K562 (cell line): ENCODE measurements around the gene TP53I3. TPM values are rescaled to one million over a fixed set of nuclear protein-coding genes. Genes with fewer than 3 reads are reported as not detected.

Experiments
- ETS2 ChIP-seq: IDR thresholded peaks from 2 replicates; pipeline ENCODE4 v1.6.1; 2016; ENCODE audit warnings: borderline replicate concordance, missing genetic modification characterization, mild to moderate bottlenecking, moderate library complexity, missing compliant biosample characterization; ENCODE audit not compliant: poor library complexity, severe bottlenecking
- HMG20B ChIP-seq: fragments of 250-450 bp; sonication (Bioruptor Pico); IDR thresholded peaks from 2 replicates; pipeline ENCODE4 v1.5.0; 2021; ENCODE audit warnings: mild to moderate bottlenecking
- HMGN3 ChIP-seq: IDR thresholded peaks from 2 replicates; pipeline ENCODE4 v1.6.1; 2011; ENCODE audit warnings: borderline replicate concordance, low read depth, mild to moderate bottlenecking, mixed read lengths, low read length; ENCODE audit not compliant: insufficient read length; ENCODE audit errors: extremely low read depth
- HNRNPUL1 ChIP-seq: fragments of 200-400 bp; formaldehyde crosslinking; IDR thresholded peaks from 2 replicates; pipeline ENCODE4 v1.6.1; 2017; ENCODE audit warnings: low read length
- MXI1 ChIP-seq: IDR thresholded peaks from 2 replicates; pipeline ENCODE4 v1.6.1; 2011; ENCODE audit warnings: low read depth, mild to moderate bottlenecking, improper control_type of control experiment, low read length
- NCOR1 ChIP-seq: fragments of 450-650 bp; IDR thresholded peaks from 2 replicates; pipeline ENCODE4 v1.6.1; 2016; ENCODE audit warnings: mild to moderate bottlenecking, moderate library complexity
- NRF1 ChIP-seq, 2 experiments: fragments of 450-650 bp; IDR thresholded peaks in 1 of 2; conservative IDR thresholded peaks in 1 of 2; 2 replicates each; pipeline ENCODE4 v1.6.1; 2014; ENCODE audit warnings: mild to moderate bottlenecking in 2 of 2
- PHF20 ChIP-seq: fragments of 450-650 bp; IDR thresholded peaks from 2 replicates; pipeline ENCODE4 v1.6.1; 2018; ENCODE audit not compliant: partially characterized antibody
- RAD21 ChIP-seq, 2 experiments: fragments of 250-450 bp in 1 of 2; fragments of 450-650 bp in 1 of 2; sonication (Bioruptor Pico) in 1 of 2; formaldehyde crosslinking in 1 of 2; IDR thresholded peaks in 1 of 2; conservative IDR thresholded peaks in 1 of 2; 2 replicates each; pipeline versions ENCODE4 v1.4.0 to v1.8.0; 2020 to 2022; ENCODE audit warnings: mild to moderate bottlenecking in 2 of 2, moderate library complexity in 1 of 2
- SMAD3 ChIP-seq: fragments of 450-650 bp; formaldehyde crosslinking; conservative IDR thresholded peaks from 2 replicates; pipeline ENCODE4 v1.4.0; 2020; ENCODE audit warnings: mild to moderate bottlenecking
- TCF3 ChIP-seq: sonication (generic); formaldehyde crosslinking; IDR thresholded peaks from 2 replicates; pipeline ENCODE4 v1.4.0; 2020; ENCODE audit warnings: mild to moderate bottlenecking, missing genetic modification reagents
- U2AF1 ChIP-seq: fragments of 200-400 bp; formaldehyde crosslinking; optimal IDR thresholded peaks from 2 replicates; pipeline ENCODE3; 2017; ENCODE audit warnings: mild to moderate bottlenecking, low read depth, low read length, moderate library complexity
- ZNF212 ChIP-seq: fragments of 450-650 bp; formaldehyde crosslinking; IDR thresholded peaks from 2 replicates; pipeline ENCODE4 v1.4.0; 2020; ENCODE audit warnings: mild to moderate bottlenecking
- polyA plus RNA-seq, 8 experiments: library from polyadenylated mRNA; depleted of rRNA in 4 of 8; stranded (reverse) in 5 of 8; unstranded in 3 of 8; fragments of >200 nt; fragmentation: Nextera tagmentation in 2 of 8; fragmentation: Illumina TruSeq in 1 of 8; extraction: Ambion mirVana in 2 of 8; extraction: Trizol in 1 of 8; gene quantifications; 2 replicates each; pipeline versions ENCODE4 v1.2.1 to v1.2.3, GENCODE V29; 2011 to 2014; ENCODE audit warnings: inconsistent platforms in 1 of 8, missing spikeins in 1 of 8
- total RNA-seq, 7 experiments: library from RNA; depleted of rRNA in 6 of 7; stranded (reverse); fragments of >200 nt in 6 of 7; fragmentation: Illumina TruSeq in 2 of 7; extraction: Trizol in 2 of 7; gene quantifications; 2 replicates each; pipeline versions ENCODE4 v1.2.1 to v1.2.3, GENCODE V29; 2011 to 2021; ENCODE audit warnings: low replicate concordance in 1 of 7
- TF ChIP-seq, protein P1 (sequence below): fragments of 450-650 bp; formaldehyde crosslinking; conservative IDR thresholded peaks from 2 replicates; pipeline ENCODE4 v1.4.0; 2022; ENCODE audit warnings: mild to moderate bottlenecking, missing genetic modification characterization
- TF ChIP-seq, protein P2 (sequence below): fragments of 250-450 bp; sonication (Bioruptor Pico); IDR thresholded peaks from 2 replicates; pipeline ENCODE4 v1.5.0; 2021
- TF ChIP-seq, protein P3 (sequence below), 2 experiments: IDR thresholded peaks in 1 of 2; conservative IDR thresholded peaks in 1 of 2; 2 replicates each; pipeline ENCODE4 v1.6.1; 2016; ENCODE audit warnings: low read depth in 2 of 2, mild to moderate bottlenecking in 1 of 2, missing compliant biosample characterization in 1 of 2, missing genetic modification characterization in 1 of 2, moderate library complexity in 1 of 2
- TF ChIP-seq, protein P4 (sequence below): sonication (generic); formaldehyde crosslinking; IDR thresholded peaks from 2 replicates; pipeline ENCODE4 v1.8.0; 2022; ENCODE audit warnings: mild to moderate bottlenecking, missing genetic modification reagents
- TF ChIP-seq, protein P5 (sequence below): IDR thresholded peaks from 2 replicates; pipeline ENCODE4 v1.6.1; 2016; ENCODE audit warnings: missing genetic modification characterization, missing compliant biosample characterization

Gene TP53I3
- total and polyA plus RNA-seq, 9 of the 15 experiments (the other 6 are each of a cell fraction or from before 2014, with no cell fraction given) = 0.65 to 9.5 (median 5.6) TPM

DNA sequence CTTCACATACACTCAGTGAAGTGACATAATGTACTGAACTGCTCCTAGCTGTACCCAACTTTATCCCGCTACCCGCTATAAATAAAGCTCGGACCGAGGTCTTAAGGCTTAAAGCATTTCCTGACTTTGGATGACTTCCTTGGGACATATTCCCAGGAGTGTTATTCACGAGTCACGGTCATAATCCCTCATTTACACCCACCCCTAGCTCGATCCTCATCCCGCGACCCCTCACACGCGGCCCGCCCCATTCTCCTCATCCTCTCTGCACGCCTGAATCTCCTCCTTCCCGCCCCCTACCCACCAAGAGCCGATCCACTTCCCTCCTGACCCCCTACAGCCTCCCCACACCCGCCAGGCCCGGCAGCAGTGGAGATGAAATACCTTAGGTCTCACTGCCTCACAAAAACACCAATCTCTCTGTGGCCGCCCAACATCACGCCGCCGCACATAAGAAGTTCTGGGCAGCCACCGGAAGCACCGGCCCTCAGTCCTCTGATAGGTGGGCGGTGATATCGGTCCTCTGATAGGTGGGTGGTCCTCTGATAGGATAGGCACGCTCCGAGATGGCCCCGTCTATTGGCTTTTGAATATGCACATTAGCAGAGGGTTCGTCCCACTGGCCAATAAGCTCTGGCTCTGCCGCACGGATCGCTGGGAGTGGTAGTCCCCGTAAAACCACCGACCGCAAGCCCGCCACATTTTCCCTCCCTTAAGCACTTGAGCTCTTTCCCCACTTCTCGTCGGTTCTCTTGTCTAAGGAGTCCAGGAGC lies 37.5 kb downstream of the TP53I3 start, which contains the start of gene WDCP (continued):
- TF ChIP-seq, protein P1, sequence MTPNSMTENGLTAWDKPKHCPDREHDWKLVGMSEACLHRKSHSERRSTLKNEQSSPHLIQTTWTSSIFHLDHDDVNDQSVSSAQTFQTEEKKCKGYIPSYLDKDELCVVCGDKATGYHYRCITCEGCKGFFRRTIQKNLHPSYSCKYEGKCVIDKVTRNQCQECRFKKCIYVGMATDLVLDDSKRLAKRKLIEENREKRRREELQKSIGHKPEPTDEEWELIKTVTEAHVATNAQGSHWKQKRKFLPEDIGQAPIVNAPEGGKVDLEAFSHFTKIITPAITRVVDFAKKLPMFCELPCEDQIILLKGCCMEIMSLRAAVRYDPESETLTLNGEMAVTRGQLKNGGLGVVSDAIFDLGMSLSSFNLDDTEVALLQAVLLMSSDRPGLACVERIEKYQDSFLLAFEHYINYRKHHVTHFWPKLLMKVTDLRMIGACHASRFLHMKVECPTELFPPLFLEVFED (CRISPR knock-in tag) = peak; percentile 85; the same call in 1 of the 2 replicates
- TF ChIP-seq RAD21 (CRISPR knock-in tag; conservative IDR thresholded peaks at IDR 0.05 in 1 of 2, IDR thresholded peaks at IDR 0.05 in 1 of 2) (no peak), SMAD3 (CRISPR knock-in tag) (no peak), TCF3 (CRISPR knock-in tag) (no peak), HMG20B (CRISPR knock-in tag) (no peak), HNRNPUL1 (no peak), NCOR1 (no peak), MXI1 (no peak), U2AF1 (no peak), PHF20 (peak; percentile 83), HMGN3 (no peak), ETS2 (tag) (no peak), NRF1 (conservative IDR thresholded peaks at IDR 0.05 in 1 of 2, IDR thresholded peaks at IDR 0.05 in 1 of 2) (peak; percentile 49 to 65), ZNF212 (CRISPR knock-in tag) (no peak)
- TF ChIP-seq, protein P2, sequence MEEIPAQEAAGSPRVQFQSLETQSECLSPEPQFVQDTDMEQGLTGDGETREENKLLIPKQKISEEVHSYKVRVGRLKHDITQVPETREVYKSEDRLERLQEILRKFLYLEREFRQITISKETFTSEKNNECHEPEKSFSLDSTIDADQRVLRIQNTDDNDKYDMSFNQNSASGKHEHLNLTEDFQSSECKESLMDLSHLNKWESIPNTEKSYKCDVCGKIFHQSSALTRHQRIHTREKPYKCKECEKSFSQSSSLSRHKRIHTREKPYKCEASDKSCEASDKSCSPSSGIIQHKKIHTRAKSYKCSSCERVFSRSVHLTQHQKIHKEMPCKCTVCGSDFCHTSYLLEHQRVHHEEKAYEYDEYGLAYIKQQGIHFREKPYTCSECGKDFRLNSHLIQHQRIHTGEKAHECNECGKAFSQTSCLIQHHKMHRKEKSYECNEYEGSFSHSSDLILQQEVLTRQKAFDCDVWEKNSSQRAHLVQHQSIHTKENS (CRISPR knock-in tag) = no peak
- TF ChIP-seq, protein P3, sequence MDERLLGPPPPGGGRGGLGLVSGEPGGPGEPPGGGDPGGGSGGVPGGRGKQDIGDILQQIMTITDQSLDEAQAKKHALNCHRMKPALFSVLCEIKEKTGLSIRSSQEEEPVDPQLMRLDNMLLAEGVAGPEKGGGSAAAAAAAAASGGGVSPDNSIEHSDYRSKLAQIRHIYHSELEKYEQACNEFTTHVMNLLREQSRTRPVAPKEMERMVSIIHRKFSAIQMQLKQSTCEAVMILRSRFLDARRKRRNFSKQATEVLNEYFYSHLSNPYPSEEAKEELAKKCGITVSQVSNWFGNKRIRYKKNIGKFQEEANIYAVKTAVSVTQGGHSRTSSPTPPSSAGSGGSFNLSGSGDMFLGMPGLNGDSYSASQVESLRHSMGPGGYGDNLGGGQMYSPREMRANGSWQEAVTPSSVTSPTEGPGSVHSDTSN (CRISPR knock-in tag; IDR thresholded peaks at IDR 0.05; ENCODE audit: low read depth) = no peak
- TF ChIP-seq, protein P3 (tag; conservative IDR thresholded peaks at IDR 0.05; ENCODE audit: low read depth) = peak; percentile 88
- TF ChIP-seq, protein P4, sequence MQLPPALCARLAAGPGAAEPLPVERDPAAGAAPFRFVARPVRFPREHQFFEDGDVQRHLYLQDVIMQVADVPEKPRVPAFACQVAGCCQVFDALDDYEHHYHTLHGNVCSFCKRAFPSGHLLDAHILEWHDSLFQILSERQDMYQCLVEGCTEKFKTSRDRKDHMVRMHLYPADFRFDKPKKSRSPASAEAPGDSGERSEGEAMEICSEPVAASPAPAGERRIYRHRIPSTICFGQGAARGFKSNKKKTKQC = no peak
- TF ChIP-seq, protein P5, sequence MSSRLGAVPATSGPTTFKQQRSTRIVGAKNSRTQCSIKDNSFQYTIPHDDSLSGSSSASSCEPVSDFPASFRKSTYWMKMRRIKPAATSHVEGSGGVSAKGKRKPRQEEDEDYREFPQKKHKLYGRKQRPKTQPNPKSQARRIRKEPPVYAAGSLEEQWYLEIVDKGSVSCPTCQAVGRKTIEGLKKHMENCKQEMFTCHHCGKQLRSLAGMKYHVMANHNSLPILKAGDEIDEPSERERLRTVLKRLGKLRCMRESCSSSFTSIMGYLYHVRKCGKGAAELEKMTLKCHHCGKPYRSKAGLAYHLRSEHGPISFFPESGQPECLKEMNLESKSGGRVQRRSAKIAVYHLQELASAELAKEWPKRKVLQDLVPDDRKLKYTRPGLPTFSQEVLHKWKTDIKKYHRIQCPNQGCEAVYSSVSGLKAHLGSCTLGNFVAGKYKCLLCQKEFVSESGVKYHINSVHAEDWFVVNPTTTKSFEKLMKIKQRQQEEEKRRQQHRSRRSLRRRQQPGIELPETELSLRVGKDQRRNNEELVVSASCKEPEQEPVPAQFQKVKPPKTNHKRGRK (tag) = no peak
